Right lobe of liver (tissue), 4 donors: ENCODE data around the gene TMEM214.

Source experiments
- CTCF ChIP-seq, 4 donors: fragments of 200-600 bp in 3 of 4; fragments of 450-650 bp in 1 of 4; IDR thresholded peaks; one replicate each; pipeline versions ENCODE4 v1.5.1 to v1.8.0; 2016 to 2022; ENCODE audit warnings: antibody characterized with exemption in 4 of 4, mild to moderate bottlenecking in 2 of 4
- POLR2A ChIP-seq: fragments of 450-650 bp; IDR thresholded peaks from one replicate; pipeline ENCODE4 v1.6.1; 2017; ENCODE audit warnings: antibody characterized with exemption, mild to moderate bottlenecking
- donor health status: DM: no; HTN: no; CAD: no.
- donor health status: DM: no; HTN: no; CAD: no.
- donor health status: DM: no; HTN: yes; CAD: no.

DNA sequence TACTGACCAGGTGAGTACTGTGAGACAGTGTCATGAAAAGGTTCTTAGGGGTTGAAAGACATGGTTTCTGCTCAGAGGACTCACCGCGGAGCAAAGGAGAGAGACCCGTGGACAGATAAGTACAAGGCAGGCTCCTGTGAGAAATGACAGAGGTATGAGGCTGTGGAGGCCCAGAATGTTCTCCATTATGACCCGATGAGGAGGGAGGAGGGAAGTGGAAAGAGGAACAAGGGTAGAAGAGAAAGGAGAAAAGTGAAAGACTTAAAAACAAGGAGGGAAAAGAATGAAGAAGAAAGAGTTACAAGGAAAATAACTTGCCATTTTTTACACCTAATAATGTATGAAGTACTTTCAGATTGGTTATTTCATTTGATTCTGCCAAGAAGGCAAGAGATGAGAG, 32.5 kb upstream of the TMEM214 start:
- TF ChIP-seq POLR2A = no peak
- TF ChIP-seq CTCF (IDR thresholded peaks at IDR 0.05) = no peak
